NCI-H146 treated with DMSO at 0.1 percent for 48 hours (cell line): ENCODE results near the gene ADAM10.

Experiments used
- DNase-seq: peaks from one replicate; lab custom pipeline; 2025; ENCODE audit not compliant: unreplicated experiment; lab: John Stamatoyannopoulos, UW

ADAM10 gene

DNA sequence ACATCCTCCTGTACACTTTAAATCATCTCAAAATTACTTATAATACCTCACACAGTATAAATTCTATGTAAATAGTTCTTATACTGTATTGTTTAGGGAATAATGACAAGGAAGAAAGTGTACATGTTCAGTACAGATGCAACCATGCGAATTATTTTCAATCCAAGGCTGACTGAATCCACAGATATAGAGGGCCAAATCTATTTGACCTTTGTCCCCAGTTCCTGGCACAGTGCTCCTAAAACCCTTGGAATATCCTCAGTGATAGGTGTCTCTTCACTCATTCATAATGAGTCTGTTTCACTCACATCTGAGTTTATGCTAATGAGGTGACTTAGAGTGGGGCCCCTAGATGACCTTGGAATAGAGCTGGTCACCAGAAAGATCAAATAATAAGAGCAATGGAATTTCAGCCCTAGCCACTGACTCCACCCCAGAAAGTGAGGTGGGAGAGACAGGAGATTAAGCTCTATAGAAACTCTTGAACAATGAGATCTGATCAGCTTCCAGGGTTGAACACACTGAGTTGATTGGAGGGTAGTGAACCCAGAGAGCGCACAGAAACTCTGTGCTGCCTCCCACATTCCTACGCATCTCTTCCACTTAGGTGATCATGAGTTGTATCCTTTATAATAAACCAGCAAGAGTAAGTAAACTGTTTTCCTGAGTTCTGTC is 65.3 kb downstream of the ADAM10 start:
- no peak for DNase-seq

DNA sequence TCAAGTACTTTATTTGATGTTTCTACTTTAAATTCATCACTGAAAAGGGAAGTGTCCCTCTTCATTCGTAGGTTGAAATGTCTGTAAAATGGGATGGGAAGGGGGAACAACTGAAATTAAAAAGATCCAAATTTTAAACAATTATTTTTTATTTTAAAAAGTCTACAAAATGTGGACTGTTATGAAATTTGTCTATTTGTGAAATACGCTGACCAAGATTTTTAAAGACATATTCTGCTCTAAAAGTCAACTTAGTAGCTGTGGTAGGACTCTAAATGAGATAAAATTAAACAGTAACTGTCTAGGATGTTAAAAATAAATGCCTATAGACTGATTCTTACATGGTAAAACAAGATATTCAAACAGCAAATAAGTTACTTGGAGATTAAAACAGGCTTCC is 67.3 kb downstream of the ADAM10 start:
- DNase-seq = no peak

DNA sequence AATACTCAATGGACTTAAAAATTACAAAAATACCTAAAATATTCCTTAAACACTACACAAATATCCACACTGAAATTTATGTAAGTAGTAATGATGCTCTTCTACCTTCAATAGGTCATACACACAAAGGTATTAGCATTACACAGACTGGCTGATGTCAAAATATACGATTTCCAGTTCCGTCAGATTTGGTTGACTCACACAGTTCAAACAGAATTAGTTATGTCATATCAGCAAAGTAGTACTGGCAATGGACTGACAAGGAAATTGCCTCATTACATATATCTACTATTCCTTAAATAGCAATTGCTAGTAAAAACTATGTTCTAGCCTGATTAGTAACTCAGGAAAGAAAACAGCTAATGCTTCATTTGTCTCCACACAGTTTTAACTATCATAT is 70.8 kb downstream of the ADAM10 start:
- no peak for DNase-seq

DNA sequence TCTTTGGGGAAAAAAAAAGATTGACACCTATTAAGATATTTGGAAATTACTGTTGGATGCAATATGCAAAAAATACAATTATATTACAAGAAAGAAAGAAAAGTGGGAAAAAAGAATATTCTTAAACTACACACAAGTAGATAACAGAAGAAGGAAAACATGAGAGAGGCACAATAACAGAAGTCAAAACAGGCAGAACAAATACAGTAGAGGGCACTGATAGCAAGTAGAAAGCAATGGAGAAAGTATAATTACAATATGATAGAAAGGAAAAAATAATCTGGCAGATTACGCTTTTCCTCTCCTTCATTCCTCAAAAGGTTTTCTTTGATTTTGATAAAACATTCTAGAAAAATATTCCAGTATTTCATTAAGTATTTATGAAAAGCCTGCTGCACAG is 72.1 kb downstream of the ADAM10 start:
- DNase-seq = no peak

DNA sequence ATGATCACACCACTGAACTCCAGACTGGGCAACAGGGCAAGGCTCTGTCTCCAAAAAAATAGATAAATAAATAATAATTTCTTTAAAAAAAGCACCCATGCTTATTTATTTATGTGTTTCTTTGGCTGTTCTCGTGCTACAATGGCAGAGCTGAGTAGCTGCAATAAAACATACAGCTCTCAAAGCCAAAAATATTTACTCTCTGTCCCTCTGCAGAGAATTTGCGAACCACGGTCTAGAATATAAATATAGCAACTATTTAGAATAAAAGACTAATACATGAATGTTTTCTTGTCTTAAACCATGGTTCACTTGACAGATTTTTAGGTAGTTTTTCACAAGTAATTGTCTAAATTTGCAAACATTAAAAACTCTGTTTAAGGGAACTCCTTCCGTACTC is 72.7 kb downstream of the ADAM10 start:
- DNase-seq = no peak

DNA sequence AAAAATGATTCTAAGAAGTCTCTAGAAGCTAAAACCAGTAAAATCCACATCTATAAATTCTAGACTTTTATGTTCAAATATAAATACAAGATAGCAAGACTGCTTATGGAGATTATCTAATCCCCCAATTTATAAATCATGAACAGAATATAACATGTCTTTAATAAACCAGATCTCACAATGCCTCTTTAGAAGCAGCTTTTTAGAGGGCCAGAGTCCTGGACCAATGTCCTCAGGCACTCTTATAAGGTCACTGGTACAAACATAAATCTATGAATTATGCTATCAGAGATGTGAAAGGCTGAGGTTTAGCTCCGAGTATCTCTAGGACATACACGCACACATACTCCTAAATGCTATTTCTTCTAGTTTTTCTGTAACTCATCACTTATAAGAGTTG is 78.3 kb downstream of the ADAM10 start:
- DNase-seq = no peak

DNA sequence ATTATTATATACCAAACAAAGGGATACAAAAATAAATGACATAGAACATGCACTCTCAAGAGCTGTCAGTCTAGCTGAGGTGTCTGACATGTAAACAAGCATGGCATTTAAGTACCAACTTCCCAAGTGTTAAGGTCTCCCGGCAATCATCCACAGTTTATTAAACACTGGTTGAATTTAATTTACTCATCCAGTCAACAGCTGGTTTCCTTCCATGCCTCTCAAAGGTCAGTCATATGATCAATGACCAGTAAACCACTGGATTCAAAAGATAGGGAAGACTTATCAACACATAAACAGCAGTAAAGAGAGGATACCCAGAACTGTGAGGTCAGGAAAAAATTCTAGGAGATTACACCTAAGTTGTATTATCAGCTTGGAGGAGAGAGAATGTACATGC is 80.4 kb downstream of the ADAM10 start:
- no peak for DNase-seq

DNA sequence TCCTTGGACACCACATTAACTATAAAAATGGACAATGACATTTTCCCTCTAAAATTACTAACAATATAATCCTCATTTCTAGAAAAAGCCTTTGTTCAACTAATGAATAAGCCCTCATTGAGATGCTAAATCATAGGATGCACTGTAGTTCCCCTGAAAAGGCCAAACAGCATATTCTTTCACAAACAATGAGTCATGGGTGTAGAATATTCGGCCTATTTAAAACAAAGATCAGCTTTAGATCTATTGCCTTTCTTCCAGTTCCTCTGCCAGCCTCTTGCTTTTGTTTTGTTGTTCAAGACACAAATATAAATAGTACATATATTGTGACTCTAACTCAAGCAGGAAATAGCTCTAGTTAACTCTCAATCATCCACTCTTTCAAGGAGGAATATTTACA is 82.5 kb downstream of the ADAM10 start:
- DNase-seq = no peak

DNA sequence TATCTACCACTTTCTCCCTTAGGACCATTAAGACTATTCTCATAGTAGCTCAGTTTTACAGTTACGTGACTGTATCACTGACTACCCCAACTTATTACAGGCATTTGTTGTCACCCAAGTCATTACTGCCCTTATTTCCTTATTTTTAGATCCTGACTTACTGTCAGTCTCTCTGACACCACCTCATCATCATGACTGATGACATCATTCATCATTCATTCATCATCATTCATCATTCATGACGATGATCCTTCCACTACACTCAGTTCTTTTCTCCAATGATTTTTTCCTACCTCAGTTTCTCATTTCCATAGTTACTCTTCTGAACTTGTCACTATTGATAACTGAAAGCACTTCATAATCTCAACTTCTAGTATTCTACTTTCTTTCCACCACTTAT is 83.8 kb downstream of the ADAM10 start:
- DNase-seq = no peak

DNA sequence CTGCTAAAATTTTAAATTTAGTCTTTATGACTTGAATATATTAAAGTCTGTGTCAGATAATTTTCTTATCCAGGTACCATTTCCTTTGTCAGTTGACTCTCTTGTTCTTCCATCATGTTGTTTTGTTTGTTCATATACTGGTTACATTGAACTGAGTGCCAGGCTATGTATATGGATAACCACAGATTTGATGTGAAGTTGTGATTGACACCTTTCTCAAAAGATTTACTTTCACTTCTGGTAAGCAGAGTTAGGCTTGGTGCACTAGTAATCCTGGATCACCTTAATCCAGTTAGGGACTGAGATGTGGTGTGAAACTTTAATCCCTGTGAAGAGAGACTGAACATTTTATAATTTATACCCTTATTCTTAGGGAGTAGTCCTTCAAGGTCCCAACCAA is 99.4 kb downstream of the ADAM10 start:
- DNase-seq = no peak

DNA sequence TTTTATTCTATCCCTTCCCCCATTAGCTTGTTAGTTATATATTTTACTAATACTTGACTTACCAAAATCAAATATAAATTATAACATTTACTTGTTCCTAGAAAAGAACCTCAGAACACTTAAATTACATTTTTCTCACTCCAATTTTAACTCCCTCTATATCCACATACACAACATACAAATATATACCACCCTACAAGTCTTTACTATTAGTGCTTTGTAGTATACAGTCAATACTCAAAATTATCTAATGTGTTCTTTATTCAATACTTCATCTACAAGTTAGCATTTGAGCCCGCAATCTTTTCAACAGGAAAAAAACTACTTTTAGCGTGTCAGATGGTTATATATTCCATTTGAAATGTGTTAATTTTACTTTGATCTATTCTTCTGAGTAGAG is 100.3 kb downstream of the ADAM10 start:
- no peak for DNase-seq

DNA sequence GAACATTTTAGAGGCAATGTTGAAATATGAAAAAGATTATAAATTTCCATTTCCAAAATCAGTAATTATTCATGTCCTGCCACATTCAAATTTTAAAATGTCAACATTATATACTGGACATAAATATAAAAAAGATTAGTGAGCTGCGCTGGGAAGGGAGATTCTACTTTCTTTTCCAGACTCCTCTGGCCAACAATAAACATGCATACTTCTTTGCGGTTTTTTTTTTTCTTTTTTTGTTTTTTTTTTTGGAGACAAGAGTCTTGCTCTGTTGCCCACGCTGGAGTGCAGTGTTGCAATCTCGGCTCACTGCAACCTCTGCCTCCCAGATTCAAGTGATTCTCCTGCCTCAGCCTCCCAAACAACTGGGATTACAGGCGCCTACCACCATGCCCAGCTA is 105.5 kb downstream of the ADAM10 start:
- no peak for DNase-seq

DNA sequence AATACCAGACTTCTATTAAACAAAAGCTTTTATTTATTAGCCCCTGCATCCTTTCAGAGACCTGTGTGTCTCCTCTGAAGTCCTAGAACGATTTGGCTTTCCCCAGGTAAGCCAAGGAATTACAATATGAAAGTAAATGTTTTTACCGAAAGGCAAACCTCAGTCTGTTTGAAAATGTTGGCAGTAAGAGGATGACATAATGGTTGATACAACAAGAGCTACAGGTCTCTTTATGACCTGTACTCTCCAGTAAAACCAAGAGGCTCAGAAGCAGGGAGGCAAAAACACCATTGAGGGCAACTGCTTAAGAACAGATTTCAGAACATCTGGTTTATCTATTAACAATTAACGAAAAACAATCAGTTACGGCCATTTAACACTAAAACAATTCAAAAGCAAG is 107.8 kb downstream of the ADAM10 start:
- no peak for DNase-seq

DNA sequence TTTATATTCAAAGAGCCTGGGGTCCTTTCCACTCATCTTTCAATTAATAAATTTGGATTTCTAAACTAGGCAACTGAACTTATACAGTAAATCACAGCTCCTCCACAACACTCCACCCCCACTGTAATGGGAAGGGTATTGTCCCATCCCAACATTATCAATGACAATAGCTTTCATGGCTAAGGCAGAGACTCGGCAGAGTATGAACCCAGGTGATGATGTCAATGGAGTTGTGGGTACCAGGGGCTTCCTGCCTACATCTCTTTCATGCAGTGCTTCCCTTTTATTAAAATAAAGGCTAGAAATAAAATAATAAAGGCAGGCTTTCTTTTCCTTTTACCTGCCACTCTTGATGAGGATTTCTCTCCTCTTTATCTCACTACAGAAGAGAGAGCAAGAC is 109.5 kb downstream of the ADAM10 start:
- DNase-seq = no peak

DNA sequence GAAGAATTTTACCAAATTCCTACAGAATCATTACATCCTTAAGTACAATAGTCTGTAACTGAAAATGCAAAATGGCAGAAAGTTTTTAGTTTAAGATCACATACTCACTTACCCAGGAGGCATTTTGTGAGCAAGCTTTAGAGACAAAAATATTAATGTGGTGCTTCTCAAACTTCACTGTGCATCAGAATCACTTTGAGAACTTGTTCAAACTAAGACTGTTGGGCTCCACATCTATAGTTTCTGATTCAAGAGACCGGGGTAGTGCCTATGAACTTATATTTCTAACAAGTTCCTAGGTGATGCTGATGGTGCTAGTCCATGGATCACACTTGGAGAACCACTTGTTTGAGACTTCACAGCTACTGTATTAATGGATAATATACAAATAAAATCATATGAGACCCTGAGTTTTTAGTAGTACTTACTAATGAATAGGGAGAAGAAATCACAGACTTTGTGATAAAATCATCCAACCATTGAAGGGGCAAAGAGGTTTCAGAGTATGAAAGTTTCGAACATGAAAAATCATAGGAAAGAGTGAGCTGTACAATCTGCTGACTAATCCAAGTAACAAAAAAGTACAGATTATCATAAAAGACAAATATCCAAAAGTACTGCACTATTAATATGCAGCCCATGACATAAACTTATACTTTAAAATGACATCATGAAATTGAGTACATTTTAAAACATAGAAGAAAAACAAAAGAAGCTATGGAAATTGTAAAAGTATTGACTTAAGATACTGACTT is 110.3 kb downstream of the ADAM10 start:
- no peak for DNase-seq

DNA sequence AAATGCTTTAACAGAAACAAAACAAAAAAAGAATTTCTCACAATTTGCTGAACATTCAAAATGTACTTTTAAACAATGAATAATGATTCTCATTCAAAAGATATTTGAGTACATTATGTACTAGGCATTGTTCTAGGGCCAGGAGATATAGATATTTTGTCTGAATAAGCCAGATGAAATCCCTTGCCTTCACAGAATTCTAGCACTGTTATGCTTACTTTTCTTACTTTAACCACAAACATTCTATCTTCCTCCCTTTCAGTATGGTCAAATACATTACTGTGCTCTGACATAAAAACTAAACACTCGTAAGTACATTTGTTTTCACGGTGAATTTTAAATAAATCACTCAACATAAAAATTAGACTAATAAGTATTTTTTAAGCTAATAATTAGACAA is 116.7 kb downstream of the ADAM10 start:
- no peak for DNase-seq

DNA sequence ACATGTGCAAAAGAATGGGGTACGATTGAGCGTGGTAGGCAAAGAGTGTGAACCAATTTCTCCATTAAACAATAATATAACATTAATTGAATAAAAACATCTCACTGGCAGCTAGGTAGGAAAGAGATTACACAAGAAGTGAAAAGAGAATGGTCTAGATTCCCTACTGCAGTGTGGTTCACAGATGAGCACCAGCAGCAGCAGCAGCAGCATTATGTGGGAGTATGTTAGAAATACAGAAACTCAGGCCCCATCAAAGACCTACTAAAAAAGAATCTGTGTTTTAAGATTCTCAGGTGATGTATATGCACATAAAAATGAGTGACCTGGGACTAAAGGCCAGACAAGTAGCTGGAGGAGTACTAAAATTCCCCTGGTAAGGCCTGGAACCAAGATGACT is 118.2 kb downstream of the ADAM10 start:
- DNase-seq = no peak

DNA sequence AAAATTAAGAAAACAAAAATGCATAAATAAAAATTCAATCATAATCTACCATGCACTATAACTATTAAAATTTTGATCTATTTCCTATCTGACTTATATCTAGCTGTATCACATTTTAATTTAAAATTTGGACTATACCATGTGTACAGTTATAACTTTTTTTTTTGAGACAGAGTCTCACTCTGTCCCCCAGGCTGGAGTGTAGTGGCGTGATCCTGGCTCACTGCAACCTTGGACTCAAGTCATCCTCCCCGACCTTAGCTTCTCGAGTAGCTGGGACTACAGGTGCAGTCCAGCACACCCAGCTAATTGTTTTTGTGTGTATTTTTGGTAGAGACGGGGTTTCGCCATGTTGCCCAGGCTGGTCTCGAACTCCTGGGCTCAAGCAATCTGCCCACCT is 119.9 kb downstream of the ADAM10 start:
- no peak for DNase-seq

DNA sequence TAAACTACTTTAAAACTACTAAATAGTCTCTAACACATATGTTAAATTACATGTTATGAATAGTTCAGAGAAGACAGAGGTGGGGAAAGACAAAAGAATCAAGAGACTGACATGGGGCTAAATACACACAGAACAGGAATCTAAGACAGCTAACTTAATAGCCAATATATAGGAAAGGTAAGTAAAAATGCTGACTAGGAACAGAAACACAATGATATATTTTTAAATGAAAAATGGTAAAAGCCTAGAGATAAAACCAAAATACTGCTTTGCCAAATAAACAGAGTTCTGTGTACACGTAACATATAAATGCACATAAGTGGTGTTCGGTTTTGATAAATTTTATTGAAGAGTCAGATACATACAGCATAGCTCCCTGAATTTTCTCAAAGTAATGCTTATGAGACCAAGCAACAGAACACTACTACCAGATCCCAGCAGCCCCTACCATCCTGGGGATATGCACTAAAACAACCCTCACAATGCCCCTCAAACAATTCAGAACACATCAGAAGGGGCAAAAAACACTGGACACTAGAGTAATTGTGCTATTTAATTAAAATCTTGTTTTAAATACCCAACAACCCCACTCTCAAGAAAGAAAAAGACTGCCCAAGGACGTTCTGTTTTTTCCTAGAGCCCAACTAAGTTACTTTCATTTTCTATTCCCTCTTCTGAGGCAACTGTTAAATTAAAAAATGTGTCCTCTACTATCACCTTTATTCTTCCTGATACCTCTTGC is 121.1 kb downstream of the ADAM10 start:
- DNase-seq = no peak

DNA sequence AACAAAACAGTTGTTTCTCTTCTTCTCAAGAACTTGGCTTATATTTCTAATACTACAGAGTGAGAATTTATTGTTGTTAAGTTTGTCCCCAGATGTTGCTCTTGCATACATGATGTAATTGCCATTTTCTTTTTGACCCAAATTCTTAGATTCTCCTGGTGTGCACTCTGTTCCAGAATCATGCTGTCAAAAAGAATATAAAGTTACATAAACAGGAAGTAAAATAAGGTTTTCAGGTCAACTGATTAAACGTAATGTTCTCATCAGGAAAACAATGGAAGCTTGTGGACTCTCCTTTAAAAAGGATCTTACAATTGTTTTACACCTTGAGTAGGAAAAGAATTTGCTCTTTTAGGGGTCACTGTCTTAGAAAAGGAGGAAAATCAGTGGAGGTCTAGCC is 121.8 kb downstream of the ADAM10 start:
- no peak for DNase-seq

DNA sequence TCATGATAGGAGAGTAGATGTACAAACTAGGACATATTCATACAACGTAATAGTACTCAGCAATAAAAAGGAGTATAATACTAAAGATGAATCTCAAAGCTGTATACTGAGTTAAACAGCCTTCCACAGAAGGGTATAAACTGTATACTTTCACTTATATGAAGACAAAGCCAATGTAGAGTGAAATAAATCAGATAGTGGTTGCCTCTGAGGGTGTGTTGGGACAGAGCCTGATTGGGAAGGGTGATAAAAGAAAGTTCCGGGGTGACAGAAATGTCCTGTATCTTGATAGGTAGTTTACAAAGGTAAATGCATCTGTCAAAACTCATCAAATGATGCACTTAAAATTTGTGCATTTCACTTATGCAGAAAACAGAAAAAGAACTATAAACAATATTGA is 122.5 kb downstream of the ADAM10 start:
- DNase-seq = no peak

DNA sequence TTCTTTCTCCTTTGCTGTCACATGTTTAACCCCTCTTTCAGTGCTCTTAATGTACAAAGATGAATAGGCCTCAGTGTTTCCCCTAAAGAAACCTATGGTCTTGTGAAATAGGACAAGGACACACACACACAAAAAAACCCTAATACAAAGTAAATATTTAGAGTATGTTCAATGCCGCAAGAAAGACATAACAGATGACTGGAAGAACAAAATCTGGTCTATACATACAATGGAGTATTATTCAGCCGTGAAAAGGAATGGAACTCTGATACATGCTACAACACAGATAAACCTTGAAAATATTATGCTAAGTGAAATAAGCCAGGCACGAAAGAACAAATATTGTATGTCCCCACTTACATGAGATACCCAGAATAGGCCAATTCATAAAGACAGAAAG is 123.1 kb downstream of the ADAM10 start:
- no peak for DNase-seq
